Activated T-cell treated with anti-CD3 and anti-CD28 coated beads for 4 hours (primary cell): ENCODE data around the gene ANXA2.
A peak's percentile ranks its signal among the peaks of the same experiment; 100 is the strongest.

Experiments used
- DNase-seq: peaks from one replicate; pipeline ENCODE4 v3.0.0-alpha.2; 2020

Gene ANXA2

DNA sequence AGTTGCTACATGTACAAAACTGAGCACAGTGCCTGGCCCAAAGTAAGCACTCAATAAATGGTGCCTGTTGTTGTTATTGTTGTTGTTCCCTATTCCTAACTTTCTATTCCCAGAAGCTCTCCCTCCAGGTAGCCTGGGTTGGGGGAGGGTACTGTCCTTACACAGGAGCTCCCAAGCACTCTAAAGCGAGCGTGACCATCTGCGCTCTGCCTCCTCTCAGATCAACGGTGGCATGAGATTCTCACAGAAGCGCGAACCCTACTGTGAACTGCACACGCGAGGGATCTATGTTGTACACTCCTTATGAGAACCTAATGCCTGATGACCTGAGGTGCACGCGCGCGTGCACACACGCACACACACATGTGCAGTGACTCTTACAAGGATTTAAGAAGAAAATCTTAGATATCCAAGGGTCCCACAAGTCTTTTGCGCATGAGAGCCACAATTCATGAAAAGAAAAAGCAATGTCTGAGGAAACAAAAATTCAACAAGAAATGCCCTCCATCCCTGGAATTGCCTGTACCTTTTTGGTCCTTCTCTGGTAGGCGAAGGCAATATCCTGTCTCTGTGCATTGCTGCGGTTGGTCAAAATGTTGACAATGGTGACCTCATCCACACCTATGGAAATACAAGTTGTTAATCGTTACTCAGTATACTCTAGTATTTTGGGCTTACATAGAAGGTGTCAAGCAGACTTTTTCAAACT, 33.7 kb downstream of the ANXA2 start:
- DNase-seq = no peak

DNA sequence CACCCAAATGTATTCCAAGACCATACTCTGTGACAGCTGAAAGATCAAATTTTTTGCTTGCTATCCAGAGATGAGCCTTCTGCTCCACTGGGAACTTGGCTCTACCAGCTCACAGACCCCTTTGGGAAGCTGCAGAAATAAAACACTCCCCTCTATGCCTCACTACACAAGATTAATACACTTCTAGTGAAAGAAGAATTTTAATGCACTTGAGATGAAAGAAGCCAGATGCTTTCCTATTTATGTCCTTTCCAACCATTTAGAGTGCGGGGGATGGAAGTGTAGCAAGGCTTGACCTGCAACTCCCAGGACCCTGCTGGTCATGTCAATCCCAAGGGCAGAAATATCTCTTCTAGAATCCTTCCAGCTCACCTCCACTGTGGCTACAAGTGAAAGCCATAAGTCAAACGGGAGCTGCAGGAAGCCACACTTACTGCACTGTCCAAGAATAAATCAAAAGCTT, 34.7 kb downstream of the ANXA2 start:
- no peak for DNase-seq

DNA sequence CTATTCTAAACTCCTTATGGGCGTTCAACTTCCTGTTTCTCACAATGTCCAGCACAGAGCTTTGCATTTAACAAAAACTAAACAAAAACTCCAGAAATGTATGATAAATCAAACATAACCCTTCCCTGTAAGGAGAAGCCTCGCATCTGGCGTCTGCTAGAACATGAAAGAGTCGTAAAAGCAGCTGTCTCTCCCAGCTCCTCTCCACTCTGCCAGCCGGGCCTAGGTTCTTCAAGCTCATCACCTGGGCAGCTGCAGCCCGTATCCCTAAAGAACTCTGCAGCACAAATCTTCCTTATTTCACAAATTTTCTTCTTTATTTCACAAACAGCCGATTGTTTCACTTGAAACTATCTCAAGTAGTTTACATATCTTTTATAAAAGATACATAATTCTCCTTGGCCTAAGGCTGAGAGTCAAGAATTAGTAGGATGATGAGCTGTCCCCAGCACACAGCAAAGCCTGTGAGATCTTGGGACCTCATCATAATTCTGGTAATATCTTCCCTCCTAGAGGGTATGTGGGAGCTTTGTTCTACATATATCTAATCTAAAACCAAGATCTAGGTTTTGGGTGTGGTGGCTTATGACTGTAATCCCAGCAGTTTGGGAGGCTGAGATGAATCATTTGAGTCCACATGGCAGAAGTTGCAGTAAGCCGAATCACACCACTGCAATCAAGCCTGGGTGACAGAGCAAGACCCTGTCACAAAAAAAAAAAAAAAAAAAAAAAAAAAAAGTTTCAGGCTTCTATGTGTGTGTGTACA, 35.3 kb downstream of the ANXA2 start:
- peak; percentile 3 for DNase-seq

DNA sequence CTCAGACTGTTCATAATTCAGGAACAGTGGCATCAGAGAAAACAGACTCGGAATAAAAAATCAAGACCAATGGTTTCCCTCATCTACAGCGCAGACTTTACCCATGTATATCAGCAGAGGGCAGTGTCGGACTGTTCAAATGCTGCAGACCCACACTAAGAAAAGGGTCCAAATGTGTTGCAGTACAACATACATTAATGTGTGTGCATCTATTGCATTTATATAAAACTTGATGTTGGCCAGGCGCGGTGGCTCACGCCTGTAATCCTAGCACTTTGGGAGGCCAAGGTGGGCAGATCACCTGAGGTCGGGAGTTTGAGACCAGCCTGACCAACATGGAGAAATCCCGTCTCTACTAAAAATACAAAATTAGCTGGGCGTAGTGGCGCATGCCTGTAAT, 38.0 kb downstream of the ANXA2 start:
- DNase-seq = peak; percentile 17

DNA sequence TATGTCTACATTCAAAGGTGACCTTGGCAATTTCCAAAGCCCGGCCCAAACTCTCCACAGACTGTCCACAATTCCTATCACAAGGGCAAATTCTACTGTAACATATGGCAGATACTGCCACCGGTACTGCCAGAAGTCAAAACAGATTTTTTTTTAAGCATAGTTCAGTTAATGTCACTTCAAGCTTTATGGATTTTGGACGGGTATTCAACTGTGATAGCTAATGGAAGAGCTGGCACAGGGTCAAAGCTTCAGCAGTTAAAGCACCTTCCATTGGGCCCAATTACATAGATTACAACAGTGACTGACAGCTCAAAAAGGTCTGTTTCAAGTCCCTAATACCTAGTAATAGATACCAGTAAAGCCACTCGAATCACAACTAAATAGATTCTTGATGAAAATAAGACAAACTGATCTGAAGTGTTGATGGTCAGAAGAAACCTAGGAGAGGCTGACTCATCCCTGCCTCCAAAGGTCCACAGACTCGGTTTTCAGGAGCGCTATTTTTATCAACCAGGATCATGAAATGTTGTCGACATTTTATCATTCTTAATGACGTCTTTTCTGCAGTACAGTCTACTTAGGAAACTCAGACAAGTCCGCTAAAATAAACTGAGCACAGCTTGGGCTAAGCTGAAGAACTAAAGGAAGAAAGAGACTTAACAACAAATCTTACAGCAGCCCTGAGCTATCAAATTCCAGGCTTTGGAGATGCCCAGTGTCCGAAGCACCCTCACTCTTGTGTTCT, 38.7 kb downstream of the ANXA2 start:
- no peak for DNase-seq

DNA sequence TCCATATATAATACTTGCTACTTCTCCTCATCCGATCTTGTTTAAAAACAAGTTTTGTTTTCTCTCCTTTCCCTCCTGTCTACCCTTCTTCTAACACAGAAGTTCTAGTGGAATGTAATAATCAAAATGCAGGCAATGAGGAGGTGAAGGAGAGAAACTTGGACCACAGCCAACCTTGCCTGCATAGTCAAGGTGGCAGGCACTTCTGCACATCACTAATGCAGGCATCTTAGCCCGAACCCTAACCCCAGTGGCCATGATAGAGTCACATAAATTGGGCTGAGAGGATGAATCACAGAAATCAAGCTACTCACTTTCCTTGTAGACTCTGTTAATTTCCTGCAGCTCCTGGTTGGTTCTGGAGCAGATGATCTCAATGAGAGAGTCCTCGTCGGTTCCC, 41.0 kb downstream of the ANXA2 start:
- no peak for DNase-seq

DNA sequence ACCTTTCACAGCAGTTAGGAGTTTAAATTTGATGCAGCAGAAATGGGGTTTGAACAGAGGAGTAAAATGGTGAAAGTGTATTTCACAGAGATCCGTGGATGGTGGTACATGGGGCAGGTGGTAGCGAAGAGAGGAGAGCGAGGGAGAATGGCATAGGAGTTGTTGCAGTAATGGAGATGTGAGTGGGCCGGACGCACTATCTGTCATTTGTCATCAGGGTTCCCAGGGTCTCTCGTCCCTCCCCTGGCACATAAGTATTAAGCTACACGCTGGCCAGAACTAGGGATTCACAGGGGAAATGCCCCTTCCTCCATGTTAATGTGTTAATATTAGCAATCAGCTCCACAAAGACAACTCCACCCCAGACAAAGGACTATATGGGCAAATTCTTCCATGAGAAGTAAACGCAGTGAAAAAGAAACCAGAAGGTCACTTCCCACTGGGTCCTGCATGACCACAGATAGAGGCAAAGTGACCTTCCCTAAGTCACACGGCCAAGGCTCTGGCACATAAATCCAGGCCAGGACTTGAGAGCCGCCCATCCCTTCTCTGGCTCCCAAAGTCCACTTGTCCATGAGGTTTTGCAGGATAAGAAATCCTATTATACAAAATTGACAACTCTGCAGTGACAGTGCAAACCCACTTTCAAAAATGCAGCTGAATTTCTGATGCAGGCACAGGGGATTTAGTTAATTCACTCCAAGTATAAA, 42.5 kb downstream of the ANXA2 start:
- no peak for DNase-seq

DNA sequence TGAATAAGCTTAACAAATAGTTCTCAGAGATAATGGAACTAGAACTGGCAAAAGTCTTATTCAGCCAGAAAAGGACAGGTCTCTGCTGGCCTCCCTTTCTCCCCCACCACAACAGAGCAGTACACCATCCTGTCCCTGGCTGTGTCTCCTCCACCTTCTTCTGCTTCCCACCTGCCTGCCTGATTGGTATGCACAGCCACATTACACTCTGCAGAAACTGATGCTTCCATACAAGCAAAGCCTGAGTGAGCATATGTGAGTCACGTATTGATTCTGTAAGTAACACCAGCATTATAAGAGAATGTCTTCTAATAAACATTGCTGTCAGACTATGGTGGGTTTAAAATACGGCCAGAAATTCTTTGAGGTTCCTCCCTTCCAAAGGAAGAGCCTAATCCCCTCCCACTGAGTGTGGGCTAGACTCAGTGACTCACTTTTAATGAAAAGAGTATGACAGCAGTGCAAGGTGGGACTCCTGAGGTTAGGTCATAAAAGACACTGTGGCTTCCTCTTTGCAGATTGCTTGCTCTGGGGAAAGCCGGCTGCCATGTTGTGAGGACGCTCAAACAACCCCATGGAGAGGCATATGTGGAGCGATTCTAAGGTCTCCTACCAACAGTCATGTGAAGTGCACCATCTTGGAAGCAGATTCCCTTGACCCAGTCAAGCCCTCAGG, 44.4 kb downstream of the ANXA2 start:
- no peak for DNase-seq

DNA sequence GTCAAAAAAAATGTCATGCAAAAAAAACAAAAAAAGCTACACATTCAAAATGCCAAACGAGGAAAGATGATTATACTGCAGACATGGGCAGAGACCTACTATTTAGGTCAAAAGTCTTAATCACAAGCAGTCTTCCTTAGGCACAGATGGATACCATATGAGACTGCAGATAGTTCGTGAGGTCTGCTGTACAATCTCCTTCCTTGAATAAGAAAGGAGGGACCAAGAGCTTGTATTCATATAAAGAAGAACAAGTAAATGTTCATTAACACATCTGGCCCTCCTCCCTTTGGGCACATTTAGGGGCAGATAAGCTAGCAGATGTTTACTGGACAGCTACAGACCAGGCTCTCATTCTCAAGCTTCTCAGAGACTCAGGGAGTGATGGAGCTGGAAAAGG, 45.3 kb downstream of the ANXA2 start:
- no peak for DNase-seq

DNA sequence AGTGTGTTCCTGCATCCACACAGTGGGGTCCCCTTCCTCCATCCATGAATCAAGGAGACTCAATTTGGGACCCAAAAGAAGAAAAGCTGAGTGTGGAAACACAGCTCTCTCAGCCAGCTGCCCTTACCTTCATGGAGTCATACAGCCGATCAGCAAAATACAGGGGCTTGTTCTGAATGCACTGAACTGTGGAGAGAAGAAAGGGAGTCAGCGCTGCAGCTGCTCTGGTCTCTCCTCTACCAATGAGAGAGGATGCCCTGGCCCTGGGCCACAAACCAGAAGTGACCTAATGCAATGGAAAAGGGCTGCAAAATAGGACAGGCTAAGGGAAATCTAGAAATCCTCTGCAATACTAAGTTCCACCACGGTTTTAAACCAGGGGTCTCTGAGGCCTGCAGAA, 46.7 kb downstream of the ANXA2 start:
- no peak for DNase-seq

DNA sequence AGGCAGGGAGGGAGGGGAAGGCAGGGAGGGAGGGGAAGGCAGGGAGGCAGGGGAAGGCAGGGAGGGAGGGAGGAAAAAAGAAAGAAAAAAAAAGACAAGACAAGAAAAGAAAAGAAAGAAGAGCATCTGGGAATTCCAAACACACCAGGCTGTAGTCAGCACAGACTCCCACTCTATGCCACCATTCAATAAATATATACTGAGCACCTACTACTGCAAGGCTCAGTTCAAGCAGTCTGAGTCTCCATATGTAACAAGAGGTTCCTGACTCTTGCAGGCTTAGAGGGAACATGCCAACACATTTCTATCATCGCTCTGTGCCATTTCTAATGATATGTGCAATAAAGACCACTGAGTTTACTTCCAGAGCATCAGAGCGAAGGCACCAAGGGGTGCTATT, 47.7 kb downstream of the ANXA2 start:
- DNase-seq = no peak

DNA sequence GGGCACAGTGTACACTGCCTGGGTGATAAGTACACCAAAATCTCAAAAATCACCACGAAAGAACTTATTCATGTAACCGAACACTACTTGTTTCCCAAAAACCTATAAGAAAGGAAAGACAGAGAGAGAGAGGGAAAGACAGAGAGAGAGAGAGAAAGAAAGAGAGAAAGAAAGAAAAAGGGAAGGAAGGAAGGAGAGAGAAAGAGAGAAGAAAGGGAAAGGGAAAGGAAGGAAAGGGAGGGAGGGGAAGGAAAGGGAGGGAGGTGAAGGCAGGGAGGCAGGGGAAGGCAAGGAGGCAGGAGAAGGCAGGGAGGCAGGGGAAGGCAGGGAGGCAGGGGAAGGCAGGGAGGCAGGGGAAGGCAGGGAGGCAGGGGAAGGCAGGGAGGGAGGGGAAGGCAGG, 48.2 kb downstream of the ANXA2 start:
- DNase-seq = no peak

DNA sequence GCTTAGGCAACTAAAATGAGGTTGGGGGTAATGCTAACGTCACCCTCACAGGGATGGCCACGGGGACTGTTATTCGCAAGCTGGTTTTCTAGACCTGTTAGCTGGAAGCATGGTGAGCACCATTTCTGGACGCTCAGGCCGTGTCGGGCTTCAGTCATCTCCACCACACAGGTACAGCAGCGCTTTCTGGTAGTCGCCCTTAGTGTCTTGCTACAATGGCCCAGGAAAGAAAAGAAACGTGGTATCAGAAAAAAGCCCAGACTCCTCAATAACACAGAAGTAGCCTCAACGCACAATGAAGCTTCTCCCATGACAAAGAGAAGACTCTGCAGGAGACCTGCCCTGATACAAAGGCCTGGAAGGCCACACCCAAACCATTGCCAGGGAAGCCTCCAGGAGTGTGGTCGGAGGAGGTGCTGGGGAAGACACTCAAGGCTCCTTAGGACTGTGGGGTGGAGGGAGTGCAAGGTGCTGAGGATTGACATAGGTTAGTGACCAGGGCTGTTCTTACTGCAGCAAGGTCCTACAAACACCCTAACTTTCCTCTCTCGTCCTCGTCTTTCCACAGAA, 50.2 kb downstream of the ANXA2 start:
- DNase-seq = no peak

DNA sequence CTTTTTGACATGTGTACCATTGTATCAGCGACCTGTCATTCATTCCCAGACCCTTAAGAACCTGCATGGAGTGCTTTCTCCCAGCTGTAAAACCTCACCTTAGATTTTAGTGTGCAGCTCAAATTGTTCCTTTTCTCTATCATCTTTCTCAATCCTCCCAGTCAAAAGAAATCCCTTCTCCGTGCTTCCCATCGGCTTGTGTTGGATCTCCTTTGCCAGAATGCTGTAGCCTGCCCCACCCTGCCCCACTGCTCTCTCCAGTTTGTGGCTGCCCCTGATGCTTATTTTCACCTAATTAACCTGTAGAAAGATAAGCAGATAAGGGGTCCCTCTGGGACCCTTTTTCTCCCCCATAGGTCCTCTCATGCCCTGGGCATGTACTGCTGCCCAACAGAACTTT, 51.1 kb downstream of the ANXA2 start:
- no peak for DNase-seq

DNA sequence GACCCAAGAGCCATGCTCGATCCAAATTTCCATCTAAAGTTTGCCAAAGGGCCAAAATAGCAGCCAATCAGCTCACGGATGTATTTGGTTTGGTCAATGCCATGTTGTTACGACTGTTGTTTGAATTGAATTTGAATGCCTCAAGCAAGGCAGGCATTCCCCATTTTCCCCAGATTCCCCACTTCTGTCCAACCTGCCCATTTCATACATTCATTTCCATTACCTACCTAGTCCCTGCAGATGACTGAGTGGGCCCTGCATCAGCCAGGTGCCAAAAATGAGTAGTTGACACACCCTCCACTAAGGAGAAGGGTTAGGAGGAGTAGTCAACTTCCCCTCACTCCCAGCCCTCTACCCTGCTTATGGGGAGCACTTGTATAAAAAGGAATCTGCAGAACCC, 51.7 kb downstream of the ANXA2 start:
- DNase-seq = no peak

DNA sequence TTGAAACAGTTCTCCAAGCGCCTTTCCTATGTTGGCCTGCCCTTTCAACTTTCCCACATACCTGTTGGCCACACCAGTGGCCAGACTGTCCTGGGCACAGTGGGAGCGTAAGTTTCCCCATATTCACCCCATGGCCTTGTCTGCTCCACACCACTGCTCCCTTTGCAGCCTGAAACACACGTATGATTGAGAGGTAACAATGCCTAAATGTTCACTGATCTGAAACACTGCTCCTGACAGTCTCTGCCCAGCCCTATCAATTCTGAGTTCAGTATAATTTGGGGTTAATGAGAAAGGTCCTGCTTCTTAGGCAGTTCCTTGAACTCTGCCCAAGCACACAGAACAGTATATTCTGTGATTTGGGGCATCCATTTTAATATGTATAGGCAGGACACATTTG, 52.2 kb downstream of the ANXA2 start:
- no peak for DNase-seq

DNA sequence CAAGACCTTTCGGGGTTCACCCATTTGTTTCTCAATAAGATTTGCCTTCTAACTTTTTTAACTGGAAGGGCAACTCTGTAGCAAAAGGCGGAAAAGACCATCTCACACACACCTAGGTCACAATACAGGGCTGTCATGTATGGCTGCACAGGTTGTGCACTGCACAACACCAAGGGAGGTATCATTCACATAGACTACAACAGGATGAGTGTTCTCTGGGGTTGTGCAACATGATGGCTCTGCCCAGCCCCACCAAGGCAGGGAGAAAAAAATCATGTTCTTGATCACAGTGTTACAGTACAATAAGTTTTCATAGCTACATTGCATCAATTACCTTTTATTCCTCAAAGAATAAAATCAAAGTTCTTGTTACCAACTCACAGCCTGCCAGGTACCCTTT, 52.8 kb downstream of the ANXA2 start:
- DNase-seq = no peak

DNA sequence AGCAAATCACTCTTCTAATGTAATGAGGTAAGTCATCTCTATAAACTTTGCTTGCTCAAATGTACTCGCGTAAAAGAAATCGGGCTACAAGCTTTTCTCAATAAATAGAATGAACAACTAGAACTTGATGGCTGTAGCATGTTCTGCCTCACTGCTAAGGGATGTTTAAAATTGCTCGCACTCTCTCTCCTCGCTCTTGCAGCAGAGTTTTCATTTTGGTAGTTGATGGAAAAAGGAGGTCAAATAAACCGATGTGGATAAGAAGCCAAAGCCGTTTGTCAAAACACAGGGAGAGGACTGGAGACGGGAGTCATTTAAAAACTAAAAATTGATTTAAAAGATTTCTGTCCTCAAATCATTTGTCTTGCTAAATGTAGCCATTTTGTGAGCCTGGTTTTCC, 53.3 kb downstream of the ANXA2 start:
- no peak for DNase-seq

DNA sequence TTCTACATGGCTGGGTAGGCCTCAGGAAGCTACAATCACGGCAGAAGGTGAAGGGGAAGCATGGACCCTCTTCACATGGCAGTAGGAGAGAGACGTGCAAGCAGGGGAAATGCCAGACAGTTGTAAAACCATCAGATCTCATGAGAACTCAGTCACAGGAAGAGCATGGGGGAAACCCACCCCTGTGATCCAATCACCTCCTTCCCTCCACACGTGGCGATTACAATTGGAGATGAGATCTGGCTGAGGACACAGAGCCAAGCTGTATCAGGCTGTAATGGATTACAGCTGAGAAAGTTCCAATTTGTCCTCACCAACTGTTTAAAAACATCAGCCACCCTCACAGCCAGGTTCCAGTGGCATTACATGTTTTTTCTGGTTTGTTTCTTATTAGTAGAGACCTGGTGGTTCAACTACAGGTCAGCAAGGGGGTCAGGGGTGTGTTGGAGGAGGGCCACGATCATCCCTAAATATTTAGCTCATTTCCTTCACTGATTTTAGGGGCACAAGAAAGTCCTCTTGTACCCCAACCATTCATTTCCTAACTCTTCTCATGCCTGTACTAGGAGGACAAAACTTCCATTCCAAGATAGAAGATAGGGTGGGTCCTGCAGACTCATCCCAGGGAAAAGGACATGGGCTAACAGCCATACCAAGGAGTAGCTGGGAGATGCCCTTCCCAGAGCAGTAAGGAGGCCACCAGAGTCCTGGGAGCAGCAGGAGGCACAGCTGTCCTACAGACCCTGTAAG, 54.4 kb downstream of the ANXA2 start:
- DNase-seq = no peak

DNA sequence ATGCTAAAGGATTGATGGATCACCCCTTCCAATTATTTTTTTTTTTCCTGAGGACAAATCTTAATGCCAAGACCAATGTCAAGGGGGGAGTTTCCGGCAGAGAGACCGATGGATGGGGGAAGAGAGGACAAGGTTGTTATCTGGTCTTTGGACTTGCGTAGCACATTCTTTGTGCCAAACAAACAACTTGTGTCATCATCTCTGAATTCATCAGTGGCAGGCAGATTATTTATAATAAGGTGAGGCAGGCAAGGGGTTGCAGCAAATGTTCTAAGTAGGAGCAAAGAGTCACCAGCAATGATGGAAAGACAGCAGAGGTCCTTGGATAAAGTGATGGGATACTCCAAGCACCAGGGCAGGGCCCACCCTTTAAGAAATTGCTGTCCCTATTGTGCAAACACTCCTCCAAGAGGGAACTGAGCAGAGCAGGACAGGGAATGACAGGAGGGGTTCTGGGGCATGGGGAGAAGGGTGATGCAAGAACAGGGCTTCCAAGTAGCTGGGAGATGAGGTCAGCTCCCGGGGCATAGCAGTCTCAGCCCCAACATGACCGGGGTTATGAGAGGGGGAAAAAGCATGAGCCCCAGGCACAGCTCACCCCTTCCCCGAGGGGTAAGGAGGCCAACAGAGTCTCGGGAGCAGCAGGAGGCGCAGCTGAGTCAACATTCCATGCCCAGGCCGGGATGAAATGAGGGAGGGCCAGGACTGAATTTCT, 57.4 kb downstream of the ANXA2 start:
- no peak for DNase-seq

DNA sequence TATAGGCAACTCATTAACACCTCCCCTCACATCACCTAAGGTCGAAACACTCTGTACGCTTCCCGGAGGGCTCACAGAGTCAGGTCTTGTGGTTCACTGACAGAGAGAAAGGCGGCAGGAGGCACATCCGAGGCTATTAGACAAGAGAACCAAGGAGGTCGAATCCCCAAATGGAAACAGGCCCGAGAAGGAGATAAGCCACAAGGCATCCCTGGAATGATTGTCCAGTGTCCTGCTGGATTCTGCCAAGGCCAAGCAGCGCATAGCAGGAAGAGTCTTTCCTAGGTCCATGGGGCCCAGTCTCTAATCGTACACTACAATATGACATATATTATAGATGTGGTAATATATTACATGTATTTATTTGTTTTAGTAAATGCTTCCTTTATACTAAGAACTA, 58.5 kb downstream of the ANXA2 start:
- no peak for DNase-seq
